SH-SY5Y (cell line): ENCODE data around the gene CCSER1.

Experiments used
- GATA2 ChIP-seq: IDR thresholded peaks from 2 replicates; pipeline ENCODE4 v1.6.1; 2011; ENCODE audit warnings: mild to moderate bottlenecking, low read depth, low read length
- GATA3 ChIP-seq: IDR thresholded peaks from 2 replicates; pipeline ENCODE4 v1.6.1; 2011; ENCODE audit warnings: low read depth, mild to moderate bottlenecking, low read length, moderate library complexity

GRCh38 chr4:91065117-91065516 lies 937.9 kb downstream of the CCSER1 start:
- TF ChIP-seq GATA2, result no peak
- no peak for TF ChIP-seq GATA3
